ENCODE measurements around the gene BANK1. TPM values are rescaled to one million over a fixed set of nuclear protein-coding genes. Genes with fewer than 3 reads are reported as not detected.

BANK1 gene
- total RNA-seq, 1 donor from 2014 or later: 0.14 TPM

DNA sequence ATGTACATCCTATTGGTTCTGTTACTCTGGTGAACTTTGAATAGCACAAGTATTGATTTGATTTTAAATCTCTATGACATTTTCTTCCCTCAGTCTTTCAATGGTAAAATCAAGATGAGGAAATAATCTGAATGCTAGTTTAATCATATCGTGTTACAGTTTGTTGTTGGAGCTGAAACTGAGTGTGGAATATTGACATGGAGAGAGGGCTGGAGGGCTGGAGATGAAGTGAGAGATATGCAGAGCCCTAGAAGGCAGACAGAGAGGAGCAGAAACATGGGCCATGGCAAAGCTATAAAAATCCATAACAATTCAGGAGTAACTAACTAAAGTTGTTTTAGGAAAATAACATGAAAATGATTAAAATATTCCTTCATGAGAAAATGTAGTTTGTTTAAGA, 141.1 kb downstream of the BANK1 start:
- no peak overlapping the region for H3K27ac Mint-ChIP-seq
- intact Hi-C loops (cut with micrococcal nuclease): no loop called here

DNA sequence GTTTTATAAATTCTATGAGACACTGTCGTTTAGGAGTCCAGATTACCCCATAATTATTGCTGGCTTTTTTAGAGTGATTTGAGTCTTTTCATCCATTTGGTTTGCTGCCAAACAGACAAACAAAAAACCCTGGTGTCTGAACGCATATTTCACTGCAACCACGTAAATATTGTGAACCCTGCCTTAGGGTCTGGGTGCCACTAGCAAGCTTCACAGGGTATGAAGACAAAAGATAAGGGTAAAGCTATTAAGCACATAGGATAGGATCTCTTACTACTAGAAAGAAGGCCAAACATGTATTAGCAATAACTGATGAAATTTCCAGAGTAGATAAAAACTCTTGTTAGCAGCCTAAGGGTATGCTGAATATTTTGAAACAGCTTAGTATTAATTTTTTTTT, 143.3 kb downstream of the BANK1 start:
- Mint-ChIP-seq H3K9me3 (peaks cover 5% of the 10 kb centered on the region), H3K27ac (no peak overlapping the region), H3K4me3 (ENCODE audit: low read depth) (no peak overlapping the region), H3K4me1 (ENCODE audit: low read depth) (no peaks in the 10 kb centered on the region), H3K27me3 (ENCODE audit: low read depth) (no peaks in the 10 kb centered on the region), H3K36me3 (ENCODE audit: low read depth) (no peaks in the 10 kb centered on the region)
- DNase-seq (ENCODE audit: low spot score): no peak
- intact Hi-C loops (cut with micrococcal nuclease): no loop called here

More for the DNA sequence above, 141.1 kb downstream of the BANK1 start:
- no peak for DNase-seq (ENCODE audit: low spot score)
- Mint-ChIP-seq H3K36me3 (ENCODE audit: low read depth) (no peaks in the 10 kb centered on the region), H3K27me3 (ENCODE audit: low read depth) (no peaks in the 10 kb centered on the region), H3K4me1 (ENCODE audit: low read depth) (no peaks in the 10 kb centered on the region), H3K9me3 (peaks cover 2% of the 10 kb centered on the region), H3K4me3 (ENCODE audit: low read depth) (no peak overlapping the region)

DNA sequence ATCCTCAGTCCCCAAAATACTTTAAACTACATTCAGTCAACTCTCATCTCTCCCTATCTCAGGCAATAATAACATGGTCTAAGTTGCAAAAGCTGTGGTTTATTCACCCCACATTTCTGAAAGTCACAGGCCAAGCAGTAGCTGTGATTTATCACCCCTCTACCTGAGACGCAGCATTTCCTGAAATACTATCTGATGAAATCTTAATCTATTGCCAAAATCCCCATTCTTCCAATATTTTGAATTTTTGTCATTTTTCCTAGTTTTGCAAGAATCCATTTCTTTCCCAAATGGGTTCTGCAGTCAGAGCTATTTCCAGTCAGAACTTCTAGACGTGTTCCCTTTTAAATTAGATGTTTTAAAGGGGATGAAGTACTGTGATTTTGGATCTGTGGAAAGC, 148.3 kb downstream of the BANK1 start:
- Mint-ChIP-seq H3K27me3 (ENCODE audit: low read depth) (peaks cover 2% of the 10 kb centered on the region), H3K36me3 (ENCODE audit: low read depth) (no peaks in the 10 kb centered on the region), H3K27ac (no peak overlapping the region), H3K4me3 (ENCODE audit: low read depth) (no peak overlapping the region), H3K9me3 (peaks cover 5% of the 10 kb centered on the region), H3K4me1 (ENCODE audit: low read depth) (no peaks in the 10 kb centered on the region)
- intact Hi-C loops (cut with micrococcal nuclease): no loop called here
- no peak for DNase-seq (ENCODE audit: low spot score)

- intact Hi-C loops (cut with micrococcal nuclease): no loop called here
- Mint-ChIP-seq H3K27me3 (ENCODE audit: low read depth) (peaks cover 2% of the 10 kb centered on the region), H3K36me3 (ENCODE audit: low read depth) (no peaks in the 10 kb centered on the region), H3K9me3 (no peaks in the 10 kb centered on the region), H3K27ac (no peak overlapping the region), H3K4me1 (ENCODE audit: low read depth) (no peaks in the 10 kb centered on the region), H3K4me3 (ENCODE audit: low read depth) (no peak overlapping the region)
- DNase-seq (ENCODE audit: low spot score): no peak
Observed at GRCh38 chr4:101941816-101942358, 151.4 kb downstream of the BANK1 start.

GRCh38 chr4:101942891-101943290, 152.4 kb downstream of the BANK1 start:
- no peak overlapping the region for H3K27ac Mint-ChIP-seq
- intact Hi-C loops (cut with micrococcal nuclease): no loop called here
- H3K27me3 Mint-ChIP-seq (ENCODE audit: low read depth): peaks cover 2% of the 10 kb centered on the region
- no peak overlapping the region for H3K4me3 Mint-ChIP-seq (ENCODE audit: low read depth)
- H3K36me3 Mint-ChIP-seq (ENCODE audit: low read depth): no peaks in the 10 kb centered on the region
- H3K9me3 Mint-ChIP-seq: no peaks in the 10 kb centered on the region
- H3K4me1 Mint-ChIP-seq (ENCODE audit: low read depth): no peaks in the 10 kb centered on the region
- DNase-seq (ENCODE audit: low spot score): no peak

DNA sequence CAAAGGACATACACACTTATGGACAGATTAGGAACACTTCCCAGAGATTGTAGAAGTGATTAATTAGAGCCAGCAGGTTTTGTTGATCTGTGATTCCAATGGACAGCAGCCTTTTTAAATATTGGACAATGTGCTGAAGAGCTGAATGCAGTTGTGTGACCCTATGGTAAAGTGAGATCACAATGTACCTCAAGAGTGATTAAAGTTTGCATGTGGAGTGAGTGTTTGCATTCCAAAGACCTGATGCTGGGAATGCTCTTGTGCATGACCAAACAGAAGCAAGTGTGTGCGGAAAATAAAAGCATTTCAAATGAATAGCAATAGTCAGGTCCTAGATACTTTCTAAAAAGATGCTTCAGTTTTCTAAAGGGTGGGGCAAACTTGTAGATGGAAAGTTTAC, 154.1 kb downstream of the BANK1 start:
- DNase-seq (ENCODE audit: low spot score): no peak
- no peaks in the 10 kb centered on the region for H3K4me1 Mint-ChIP-seq (ENCODE audit: low read depth)
- H3K36me3 Mint-ChIP-seq (ENCODE audit: low read depth): no peaks in the 10 kb centered on the region
- intact Hi-C loops (cut with micrococcal nuclease): no loop called here
- H3K27ac Mint-ChIP-seq: no peak overlapping the region
- H3K4me3 Mint-ChIP-seq (ENCODE audit: low read depth): no peak overlapping the region
- peaks cover 2% of the 10 kb centered on the region for H3K27me3 Mint-ChIP-seq (ENCODE audit: low read depth)
- no peaks in the 10 kb centered on the region for H3K9me3 Mint-ChIP-seq

DNA sequence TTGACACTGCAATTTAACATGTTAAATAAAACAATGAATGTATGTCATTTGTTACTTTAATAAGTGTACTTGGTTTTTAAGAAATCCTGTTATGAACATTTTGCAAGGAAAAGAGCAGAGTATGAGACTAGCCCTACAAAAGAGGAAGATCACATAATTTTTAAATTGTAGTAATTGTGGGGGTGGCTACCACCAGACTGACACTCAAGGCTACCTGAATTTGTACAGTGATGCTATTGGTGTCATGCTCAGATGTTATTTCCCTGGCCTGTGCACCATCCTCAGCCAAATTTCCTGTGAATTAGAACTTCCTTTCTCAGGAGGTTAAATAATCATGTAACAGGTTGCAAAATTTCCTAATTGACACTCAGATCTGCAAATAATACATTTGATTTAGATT, 157.5 kb downstream of the BANK1 start:
- H3K9me3 Mint-ChIP-seq: no peaks in the 10 kb centered on the region
- intact Hi-C loops (cut with micrococcal nuclease): no loop called here
- H3K4me3 Mint-ChIP-seq (ENCODE audit: low read depth): no peak overlapping the region
- DNase-seq (ENCODE audit: low spot score): no peak
- no peaks in the 10 kb centered on the region for H3K4me1 Mint-ChIP-seq (ENCODE audit: low read depth)
- no peaks in the 10 kb centered on the region for H3K36me3 Mint-ChIP-seq (ENCODE audit: low read depth)
- H3K27ac Mint-ChIP-seq: no peak overlapping the region
- H3K27me3 Mint-ChIP-seq (ENCODE audit: low read depth): no peaks in the 10 kb centered on the region

DNA sequence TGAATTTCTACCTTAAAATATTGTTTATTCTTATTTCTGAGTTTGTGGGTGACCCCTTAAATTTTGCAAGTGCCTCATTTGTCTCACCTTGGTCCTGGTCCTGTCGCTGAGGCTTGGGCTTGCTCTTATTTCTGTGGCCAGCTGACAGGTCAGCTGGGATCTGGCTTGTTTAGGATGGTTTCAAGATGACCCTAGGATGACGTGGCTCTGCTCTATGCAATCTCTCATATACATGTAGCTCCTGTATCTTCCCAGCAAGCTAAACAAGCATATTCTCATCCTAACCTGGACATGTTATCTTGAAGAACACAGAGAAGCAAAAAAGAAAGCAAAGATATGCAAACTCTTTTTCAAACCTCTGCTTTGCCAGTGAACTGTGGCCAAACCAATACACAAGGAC, 158.4 kb downstream of the BANK1 start:
- no peak overlapping the region for H3K4me3 Mint-ChIP-seq (ENCODE audit: low read depth)
- H3K27me3 Mint-ChIP-seq (ENCODE audit: low read depth): no peaks in the 10 kb centered on the region
- no peak for DNase-seq (ENCODE audit: low spot score)
- H3K27ac Mint-ChIP-seq: no peak overlapping the region
- H3K4me1 Mint-ChIP-seq (ENCODE audit: low read depth): no peaks in the 10 kb centered on the region
- intact Hi-C loops (cut with micrococcal nuclease): no loop called here
- no peaks in the 10 kb centered on the region for H3K36me3 Mint-ChIP-seq (ENCODE audit: low read depth)
- H3K9me3 Mint-ChIP-seq: no peaks in the 10 kb centered on the region

- intact Hi-C loops (cut with micrococcal nuclease): no loop called here
- Mint-ChIP-seq H3K27me3 (ENCODE audit: low read depth) (no peaks in the 10 kb centered on the region), H3K4me1 (ENCODE audit: low read depth) (no peaks in the 10 kb centered on the region), H3K4me3 (ENCODE audit: low read depth) (no peak overlapping the region), H3K36me3 (ENCODE audit: low read depth) (no peaks in the 10 kb centered on the region), H3K9me3 (no peaks in the 10 kb centered on the region), H3K27ac (no peak overlapping the region)
- no peak for DNase-seq (ENCODE audit: low spot score)
Observed at GRCh38 chr4:101950258-101950979, 159.9 kb downstream of the BANK1 start.

DNA sequence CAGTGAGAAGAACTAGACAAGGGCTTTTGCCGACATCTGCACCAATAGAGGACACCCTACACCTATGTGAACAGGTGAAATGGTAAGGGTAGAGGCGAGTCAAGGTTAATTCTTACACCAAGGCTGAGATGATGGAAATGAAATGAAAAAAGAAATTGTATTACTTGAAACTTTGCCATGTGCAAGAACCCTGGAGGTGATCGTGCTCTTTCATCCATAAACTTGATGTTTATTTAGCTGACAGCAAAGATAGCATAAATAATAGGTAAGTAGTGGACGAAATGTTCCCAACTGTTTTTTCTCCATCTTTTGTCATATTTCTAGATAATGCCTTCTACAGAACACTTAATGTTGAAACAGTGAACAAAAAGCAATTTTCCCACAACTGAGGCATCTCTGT, 162.5 kb downstream of the BANK1 start:
- Mint-ChIP-seq H3K9me3 (no peaks in the 10 kb centered on the region), H3K36me3 (ENCODE audit: low read depth) (no peaks in the 10 kb centered on the region), H3K27ac (no peak overlapping the region), H3K4me1 (ENCODE audit: low read depth) (no peaks in the 10 kb centered on the region), H3K4me3 (ENCODE audit: low read depth) (no peak overlapping the region), H3K27me3 (ENCODE audit: low read depth) (no peaks in the 10 kb centered on the region)
- intact Hi-C loops (cut with micrococcal nuclease): no loop called here
- DNase-seq (ENCODE audit: low spot score): no peak

GRCh38 chr4:101953949-101954348, 163.4 kb downstream of the BANK1 start:
- intact Hi-C loops (cut with micrococcal nuclease): no loop called here
- Mint-ChIP-seq H3K4me3 (ENCODE audit: low read depth) (no peak overlapping the region), H3K36me3 (ENCODE audit: low read depth) (no peaks in the 10 kb centered on the region), H3K27me3 (ENCODE audit: low read depth) (no peaks in the 10 kb centered on the region), H3K9me3 (no peaks in the 10 kb centered on the region), H3K4me1 (ENCODE audit: low read depth) (no peaks in the 10 kb centered on the region), H3K27ac (no peak overlapping the region)
- no peak for DNase-seq (ENCODE audit: low spot score)

DNA sequence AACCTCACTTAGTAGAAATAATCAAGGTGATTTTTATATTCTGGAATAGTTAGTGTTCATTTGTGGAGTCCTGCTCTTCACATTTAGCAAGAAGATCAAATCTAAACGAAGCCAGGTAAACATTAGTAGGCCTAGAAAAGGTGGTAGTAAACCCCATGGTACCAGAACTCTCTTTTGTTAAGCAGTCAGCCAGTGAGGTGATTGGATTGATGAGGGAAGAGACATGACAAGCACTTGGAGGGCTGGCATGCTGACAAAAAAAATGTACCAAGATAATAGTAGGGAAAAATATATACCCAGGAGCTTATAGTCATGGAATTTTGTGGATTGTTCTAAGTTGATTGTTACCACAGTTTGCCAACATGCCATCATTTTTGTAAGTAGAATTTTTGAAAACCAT, 163.8 kb downstream of the BANK1 start:
- no peak overlapping the region for H3K4me3 Mint-ChIP-seq (ENCODE audit: low read depth)
- no peaks in the 10 kb centered on the region for H3K4me1 Mint-ChIP-seq (ENCODE audit: low read depth)
- H3K9me3 Mint-ChIP-seq: no peaks in the 10 kb centered on the region
- intact Hi-C loops (cut with micrococcal nuclease): no loop called here
- H3K27me3 Mint-ChIP-seq (ENCODE audit: low read depth): no peaks in the 10 kb centered on the region
- H3K27ac Mint-ChIP-seq: no peak overlapping the region
- no peaks in the 10 kb centered on the region for H3K36me3 Mint-ChIP-seq (ENCODE audit: low read depth)
- no peak for DNase-seq (ENCODE audit: low spot score)

GRCh38 chr4:101954975-101955678, 164.6 kb downstream of the BANK1 start:
- Mint-ChIP-seq H3K27me3 (ENCODE audit: low read depth) (no peaks in the 10 kb centered on the region), H3K4me1 (ENCODE audit: low read depth) (no peaks in the 10 kb centered on the region), H3K4me3 (ENCODE audit: low read depth) (no peak overlapping the region), H3K9me3 (no peaks in the 10 kb centered on the region), H3K27ac (no peak overlapping the region), H3K36me3 (ENCODE audit: low read depth) (no peaks in the 10 kb centered on the region)
- intact Hi-C loops (cut with micrococcal nuclease): no loop called here
- no peak for DNase-seq (ENCODE audit: low spot score)
